Measurements from ENCODE around the gene PLEKHG4B. TPM values are rescaled to one million over a fixed set of nuclear protein-coding genes. Genes with fewer than 3 reads are reported as not detected.
"Not testable (repeated sequence)": the region's sequence is repeated elsewhere in the genome, so short reads cannot be mapped to it uniquely, and the experiment has no call there.

The PLEKHG4B gene
- total RNA-seq, 2 donors from 2014 or later = under 0.01 to 0.28 TPM

GRCh38 chr5:162190-162564, 70.2 kb downstream of the PLEKHG4B start:
- Histone ChIP-seq H3K4me3 (no peak overlapping the region), H3K36me3 (no peaks in the 10 kb centered on the region), H3K9me3 (no peaks in the 10 kb centered on the region), H3K4me1 (ENCODE audit: control insufficient read depth in 1 of 2, low read depth in 2 of 2) (no peaks in the 10 kb centered on the region), H3K27me3 (replicated peaks; ENCODE audit: insufficient read depth) (no peaks in the 10 kb centered on the region), H3K27ac (no peak overlapping the region)
- TF ChIP-seq CTCF (IDR thresholded peaks at IDR 0.05) = no peak
- no peak for DNase-seq (ENCODE audit: low spot score)
- no peak for ATAC-seq (ENCODE audit: insufficient number of reproducible peaks, low FRiP score, low read depth)

GRCh38 chr5:162565-163337, 70.8 kb downstream of the PLEKHG4B start:
- ATAC-seq (ENCODE audit: insufficient number of reproducible peaks, low FRiP score, low read depth) (no peak), DNase-seq (ENCODE audit: low spot score) (no peak)
- Histone ChIP-seq H3K36me3 (no peaks in the 10 kb centered on the region), H3K4me1 (ENCODE audit: control insufficient read depth in 1 of 2, low read depth in 2 of 2) (no peaks in the 10 kb centered on the region), H3K27me3 (replicated peaks; ENCODE audit: insufficient read depth) (no peaks in the 10 kb centered on the region), H3K27ac (no peak overlapping the region), H3K4me3 (no peak overlapping the region), H3K9me3 (no peaks in the 10 kb centered on the region)
- TF ChIP-seq CTCF (IDR thresholded peaks at IDR 0.05) = no peak

- no peaks in the 10 kb centered on the region for H3K27me3 ChIP-seq (replicated peaks; ENCODE audit: insufficient read depth)
- H3K9me3 ChIP-seq = no peaks in the 10 kb centered on the region
- no peak overlapping the region for H3K27ac ChIP-seq
- no peaks in the 10 kb centered on the region for H3K36me3 ChIP-seq
- TF ChIP-seq CTCF (IDR thresholded peaks at IDR 0.05) = no peak
- DNase-seq (ENCODE audit: low spot score) (no peak), ATAC-seq (ENCODE audit: insufficient number of reproducible peaks, low FRiP score, low read depth) (no peak)
- no peak overlapping the region for H3K4me3 ChIP-seq
- no peaks in the 10 kb centered on the region for H3K4me1 ChIP-seq (ENCODE audit: control insufficient read depth in 1 of 2, low read depth in 2 of 2)
These were observed 71.3 kb downstream of the PLEKHG4B start for GRCh38 chr5:163338-163620.

GRCh38 chr5:163841-164240, 71.9 kb downstream of the PLEKHG4B start:
- Histone ChIP-seq H3K4me3 (no peak overlapping the region), H3K4me1 (ENCODE audit: control insufficient read depth in 1 of 2, low read depth in 2 of 2) (no peaks in the 10 kb centered on the region), H3K36me3 (no peaks in the 10 kb centered on the region), H3K9me3 (no peaks in the 10 kb centered on the region), H3K27me3 (replicated peaks; ENCODE audit: insufficient read depth) (no peaks in the 10 kb centered on the region), H3K27ac (no peak overlapping the region)
- no peak for DNase-seq (ENCODE audit: low spot score)
- ATAC-seq (ENCODE audit: insufficient number of reproducible peaks, low FRiP score, low read depth) = no peak
- no peak for TF ChIP-seq CTCF (IDR thresholded peaks at IDR 0.05)

- Histone ChIP-seq H3K36me3 (no peaks in the 10 kb centered on the region), H3K27me3 (replicated peaks; ENCODE audit: insufficient read depth) (no peaks in the 10 kb centered on the region), H3K4me3 (no peak overlapping the region), H3K27ac (no peak overlapping the region), H3K9me3 (no peaks in the 10 kb centered on the region), H3K4me1 (ENCODE audit: control insufficient read depth in 1 of 2, low read depth in 2 of 2) (no peaks in the 10 kb centered on the region)
- ATAC-seq (ENCODE audit: insufficient number of reproducible peaks, low FRiP score, low read depth) (no peak), DNase-seq (ENCODE audit: low spot score) (no peak)
- TF ChIP-seq CTCF (IDR thresholded peaks at IDR 0.05) = no peak
These were observed 72.3 kb downstream of the PLEKHG4B start for GRCh38 chr5:164244-164643.

GRCh38 chr5:164783-165182, 72.8 kb downstream of the PLEKHG4B start:
- not testable (repeated sequence) for H3K36me3 ChIP-seq; H3K4me1 ChIP-seq (ENCODE audit: control insufficient read depth in 1 of 2, low read depth in 2 of 2); H3K4me3 ChIP-seq; ATAC-seq (ENCODE audit: insufficient number of reproducible peaks, low FRiP score, low read depth); DNase-seq (ENCODE audit: low spot score); H3K27me3 ChIP-seq (replicated peaks; ENCODE audit: insufficient read depth); H3K9me3 ChIP-seq; H3K27ac ChIP-seq

Measured in thoracic aorta (tissue), 2 donors.